HG03520 (cell line): ENCODE data around the gene FBN2.

ENCODE experiments used
- ATAC-seq: cut with Tn5 transposase; IDR thresholded peaks from one replicate; pipeline ENCODE4 v1.9.1; 2021; ENCODE audit warnings: mild to moderate bottlenecking, moderate library complexity; ENCODE audit not compliant: unreplicated experiment

Gene FBN2

DNA sequence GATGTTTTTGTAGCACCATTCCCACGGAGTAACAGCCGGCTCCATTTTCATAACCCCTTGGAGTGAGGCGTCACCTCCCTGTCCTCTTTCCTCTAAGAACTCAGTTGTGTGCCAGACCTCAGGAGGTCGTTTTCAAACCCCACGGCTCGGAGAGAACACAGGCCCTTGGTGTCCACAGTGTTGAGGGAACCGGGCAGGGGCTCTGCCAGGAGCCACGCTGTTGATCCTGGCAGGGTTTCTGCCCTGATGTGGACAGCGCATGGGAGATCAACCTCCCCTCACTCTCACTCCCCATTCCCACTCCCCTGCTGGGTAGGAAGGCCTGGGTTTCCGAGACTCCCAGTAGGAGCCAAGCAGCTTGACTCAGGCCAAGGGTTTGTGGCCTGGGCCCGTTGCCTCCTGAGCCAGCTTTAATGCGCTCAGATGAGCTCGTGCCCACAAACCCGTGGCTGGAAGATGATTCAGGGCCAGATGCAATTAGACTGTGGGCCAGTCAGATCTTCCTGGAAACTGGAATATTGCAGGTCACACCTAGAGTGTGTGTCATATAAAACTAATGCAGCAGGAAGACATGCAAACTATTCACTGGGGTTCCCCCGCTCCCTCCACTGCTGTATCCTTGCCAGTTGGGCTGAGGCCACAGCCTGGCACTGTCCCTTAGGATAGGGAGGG is 321.0 kb downstream of the FBN2 start:
- no peak for ATAC-seq

- ATAC-seq: no peak
These were observed 321.8 kb downstream of the FBN2 start for GRCh38 chr5:128216285-128216684.

GRCh38 chr5:128213833-128214232 is 324.2 kb downstream of the FBN2 start:
- ATAC-seq: no peak

GRCh38 chr5:128213340-128213739 is 324.7 kb downstream of the FBN2 start:
- ATAC-seq: peak; percentile 61

DNA sequence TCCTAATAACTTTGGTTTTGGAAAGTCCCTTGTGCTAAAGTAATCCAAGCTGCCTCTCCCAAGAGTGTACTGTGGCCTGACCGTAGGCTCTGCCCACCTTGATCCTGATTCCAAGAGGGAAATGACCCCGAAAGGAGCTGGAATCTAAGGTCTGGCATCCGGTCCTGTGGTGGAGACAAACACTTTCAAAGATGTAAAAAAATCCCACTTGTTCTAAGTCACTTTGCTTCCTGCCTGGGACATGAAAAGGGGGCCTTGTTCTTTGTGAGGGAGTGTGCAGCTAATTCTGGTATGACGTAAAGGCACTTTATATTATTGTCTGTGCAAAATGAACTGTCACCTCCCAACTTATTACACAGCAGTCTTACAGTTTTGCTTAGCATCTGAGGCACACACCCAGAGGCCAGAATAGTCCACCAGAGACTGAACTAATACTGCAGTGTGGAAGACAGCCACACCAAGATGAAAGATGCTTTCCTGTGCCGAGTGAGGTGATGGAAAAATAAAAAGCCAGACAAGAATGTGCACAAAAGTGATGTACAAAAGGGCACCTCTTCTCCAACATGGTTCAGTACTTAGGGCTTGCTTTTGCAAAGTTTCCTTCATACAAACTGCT is 325.7 kb downstream of the FBN2 start:
- no peak for ATAC-seq

DNA sequence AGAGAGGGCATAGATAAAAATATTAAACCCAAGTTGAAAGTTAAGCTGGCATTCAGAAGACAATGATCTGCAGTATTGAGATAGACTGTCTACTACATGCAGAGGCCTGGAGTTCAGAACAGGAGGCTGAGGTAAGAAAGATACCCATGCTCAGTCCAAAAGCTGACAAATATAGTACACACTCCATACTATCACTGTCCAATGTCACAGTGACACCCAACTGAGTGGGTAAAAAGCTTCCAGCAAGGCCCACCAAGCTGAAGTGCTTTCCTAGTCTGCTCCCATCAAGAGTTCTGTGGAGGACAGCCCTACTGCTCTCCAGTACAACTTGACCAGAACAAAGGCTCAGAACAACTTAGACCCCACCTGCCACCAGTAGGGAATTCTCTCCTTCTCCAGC is 329.6 kb downstream of the FBN2 start:
- ATAC-seq: no peak
